T-helper 1 cell treated with Interleukin-12 subunit alpha and Interleukin-12 subunit beta and Interleukin-4 antibody, amounts not matched to agents 30 ng/mL and 1 ng/mL, for 36 hours (primary cell): Measurements from ENCODE around the gene RETREG1. TPM values are rescaled to one million over a fixed set of nuclear protein-coding genes. Genes with fewer than 3 reads are reported as not detected.
"Not testable (repeated sequence)": the region's sequence is repeated elsewhere in the genome, so short reads cannot be mapped to it uniquely, and the experiment has no call there.

Source experiments
- intact Hi-C: fragments of 100-400 bp; cut with micrococcal nuclease; formaldehyde crosslinking; loops from one replicate; pipeline ENCODE4 v1.15.1; 2024
- total RNA-seq: library from RNA; stranded (reverse); gene quantifications from 2 replicates; pipeline ENCODE4 v1.2.3, GENCODE V29; 2022

RETREG1 gene
- total RNA-seq, 1 donor from 2014 or later = 32.1 TPM

- intact Hi-C loops = no loop called here
Observed at GRCh38 chr5:16497546-16497945, 119.3 kb downstream of the RETREG1 start.

DNA sequence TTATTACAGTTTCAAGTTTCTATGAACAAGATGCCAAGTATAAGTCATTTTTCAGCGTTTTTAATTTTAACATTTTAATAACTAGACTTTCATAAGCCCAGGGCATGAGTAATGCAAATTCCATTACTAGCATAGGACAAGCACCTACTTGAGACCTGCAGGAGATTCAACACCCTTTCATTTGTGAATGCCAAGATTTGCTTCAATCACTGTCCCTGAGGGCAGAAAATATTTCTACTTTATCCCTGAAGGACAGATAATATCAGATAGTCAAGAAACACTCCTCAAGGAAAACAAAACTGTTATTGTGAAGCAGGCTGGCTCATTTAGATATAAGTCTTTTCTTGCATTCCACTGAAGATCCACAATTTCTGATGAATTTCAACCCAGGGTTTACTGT, 123.5 kb downstream of the RETREG1 start:
- intact Hi-C loops = no loop called here

DNA sequence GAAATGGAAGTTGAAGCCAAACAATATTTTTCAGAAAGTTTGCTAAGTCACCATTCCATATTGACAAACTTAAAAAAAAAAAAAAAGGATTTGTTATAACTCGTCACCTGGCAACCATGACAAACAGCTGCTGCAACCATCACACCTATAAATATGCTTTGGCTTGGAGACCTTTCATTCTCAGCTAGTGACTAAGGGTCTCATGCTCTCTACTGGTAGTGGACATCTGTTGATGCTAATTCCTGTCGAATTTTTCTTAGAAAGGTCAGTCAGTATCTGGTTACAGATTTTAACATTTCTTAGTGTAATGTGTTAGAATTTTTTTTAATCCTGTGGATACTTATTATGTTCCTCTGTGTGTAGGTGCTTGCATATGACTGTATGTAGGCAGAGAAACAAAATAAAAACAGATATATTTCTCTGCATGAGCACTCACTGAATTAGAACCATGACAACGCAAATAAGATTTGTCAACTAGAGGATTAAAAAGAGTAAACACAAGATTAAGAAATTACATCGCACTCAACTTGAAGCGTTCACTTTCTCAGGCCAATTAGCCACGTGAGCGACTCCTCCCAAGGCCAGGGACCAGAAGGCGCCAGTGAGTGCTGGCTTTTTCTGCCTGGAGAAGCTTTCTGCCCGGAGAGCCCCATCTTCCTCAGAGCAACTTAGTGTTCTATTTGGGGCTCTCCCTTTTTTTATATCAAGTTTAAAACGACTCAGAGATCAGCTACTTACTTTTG, 124.2 kb downstream of the RETREG1 start:
- intact Hi-C loops = no loop called here

- intact Hi-C loops = no loop called here
Observed at GRCh38 chr5:16490911-16491310, 125.9 kb downstream of the RETREG1 start.

- intact Hi-C loops = loop anchor here (1.0 to 2.0 kb wide), 4 partner anchors 61 to 700 kb away; no protein-coding TSS in a partner anchor
Observed at GRCh38 chr5:16489322-16489791, 127.4 kb downstream of the RETREG1 start.

DNA sequence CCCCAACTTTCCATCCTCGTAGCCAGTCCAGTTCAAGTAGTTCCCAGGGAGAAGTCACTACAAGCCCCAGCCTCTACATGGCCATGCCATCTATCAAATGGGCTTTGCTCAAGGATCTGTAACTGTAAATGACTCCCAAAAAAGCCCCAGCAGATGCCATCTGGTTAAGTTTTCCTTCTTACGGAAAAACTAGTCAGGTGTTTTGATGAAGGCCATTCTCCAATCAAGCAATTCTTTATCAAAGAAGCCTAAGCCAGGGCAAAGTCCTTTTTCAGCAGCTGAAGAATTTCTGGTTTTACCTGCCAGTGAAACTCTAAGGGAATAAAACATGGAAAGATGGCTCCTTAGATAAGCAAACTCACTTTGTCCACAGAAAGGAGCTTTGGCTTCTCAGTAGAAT, 129.3 kb downstream of the RETREG1 start:
- intact Hi-C loops = no loop called here

- intact Hi-C loops = no loop called here
Observed at GRCh38 chr5:16486711-16487111, 130.1 kb downstream of the RETREG1 start.

- intact Hi-C loops = no loop called here
Observed at GRCh38 chr5:16485656-16486055, 131.1 kb downstream of the RETREG1 start.

DNA sequence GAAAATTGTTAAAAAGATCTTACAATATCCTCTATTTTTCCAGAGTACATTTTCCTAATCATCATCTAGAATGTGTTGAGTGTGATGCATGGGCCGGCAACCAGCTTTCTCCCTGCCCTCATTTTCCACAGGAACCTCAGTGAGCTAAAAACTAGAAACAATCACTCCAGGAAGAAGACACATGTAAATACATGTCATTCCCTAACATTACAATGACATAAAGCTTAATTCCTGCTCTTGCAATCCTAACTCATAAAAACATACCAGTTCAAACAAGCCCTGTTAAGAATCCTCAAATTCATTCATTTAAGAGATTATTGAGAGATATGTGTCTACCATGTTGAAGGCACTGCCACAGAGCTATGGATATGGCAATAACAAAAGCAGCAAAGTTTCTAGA, 132.7 kb downstream of the RETREG1 start:
- intact Hi-C loops = no loop called here

GRCh38 chr5:16483361-16483760, 133.4 kb downstream of the RETREG1 start:
- intact Hi-C loops = no loop called here

DNA sequence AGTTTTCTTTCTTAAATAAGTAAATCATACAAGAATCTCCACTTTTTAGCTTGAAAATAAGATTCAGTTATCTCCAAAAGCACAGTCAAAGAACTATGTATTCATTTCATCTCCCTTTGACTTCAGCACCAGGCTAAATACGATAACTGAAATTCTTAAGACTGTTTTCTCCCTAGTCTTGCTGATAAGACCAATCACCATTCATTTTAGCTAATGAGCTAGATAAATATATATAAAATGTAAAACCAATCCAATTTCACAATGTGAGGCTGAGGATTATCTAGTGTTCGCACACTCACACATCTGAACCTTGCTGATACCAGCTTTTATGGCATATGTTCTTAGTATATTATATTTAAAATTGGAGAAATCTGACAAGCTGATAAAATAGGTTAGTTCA, 133.9 kb downstream of the RETREG1 start:
- intact Hi-C loops = no loop called here

DNA sequence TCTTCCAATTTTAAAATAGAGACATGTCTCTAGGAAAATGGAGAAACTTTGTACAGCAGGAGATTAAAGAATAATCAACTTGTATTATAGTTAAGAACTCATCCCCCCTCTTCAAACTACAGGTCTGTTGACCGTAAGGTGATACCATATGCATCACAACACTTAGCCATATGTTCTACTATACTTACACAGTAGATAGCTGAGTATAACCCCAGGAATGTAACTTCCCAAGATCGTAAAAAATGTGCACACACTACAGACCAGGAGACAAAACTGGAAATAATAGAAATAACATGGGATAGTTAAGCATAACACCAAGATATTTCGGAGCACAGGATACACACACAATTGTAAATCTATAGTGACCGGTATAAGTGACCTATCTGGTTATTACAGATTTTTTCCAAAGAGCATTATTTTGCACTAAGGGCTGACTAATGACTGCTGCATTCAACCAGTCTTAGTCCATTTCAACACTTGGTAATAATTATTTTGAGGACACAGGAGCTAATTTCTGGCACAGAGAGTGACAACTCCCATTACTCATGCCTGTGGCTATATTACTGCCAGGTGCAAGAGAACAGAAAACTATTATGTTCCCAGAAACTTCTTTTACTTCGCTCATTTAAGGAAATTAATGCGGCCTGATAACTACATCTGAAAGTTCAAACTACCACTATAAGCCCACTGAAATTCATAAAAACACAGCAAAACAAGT, 135.8 kb downstream of the RETREG1 start:
- intact Hi-C loops = no loop called here

GRCh38 chr5:16480144-16480543, 136.7 kb downstream of the RETREG1 start:
- intact Hi-C loops = no loop called here

- intact Hi-C loops = no loop called here
Observed at GRCh38 chr5:16477541-16477940, 139.3 kb downstream of the RETREG1 start.

- intact Hi-C loops = not testable (repeated sequence)
Observed at GRCh38 chr5:16476417-16476816, 140.4 kb downstream of the RETREG1 start.

- intact Hi-C loops = no loop called here
Observed at GRCh38 chr5:16471387-16471786, 145.4 kb downstream of the RETREG1 start.

- intact Hi-C loops = loop anchor here (5.0 to 10.0 kb wide), 3 partner anchors 470 to 1883 kb away; partner anchors contain the start of genes MYO10, OTULIN and OTULINL
Observed at GRCh38 chr5:16467363-16468219, 149.2 kb downstream of the RETREG1 start.

GRCh38 chr5:16465544-16466432, 151.0 kb downstream of the RETREG1 start, which contains the start of gene ZNF622:
ZNF622 (minus strand) TSS chr5:16465800; CDS start chr5:16465665, 135 bp downstream.
- intact Hi-C loops = loop anchor here (1.0 to 10.0 kb wide), 6 partner anchors 9 to 1881 kb away; partner anchors contain the start of genes MYO10, OTULIN and OTULINL

DNA sequence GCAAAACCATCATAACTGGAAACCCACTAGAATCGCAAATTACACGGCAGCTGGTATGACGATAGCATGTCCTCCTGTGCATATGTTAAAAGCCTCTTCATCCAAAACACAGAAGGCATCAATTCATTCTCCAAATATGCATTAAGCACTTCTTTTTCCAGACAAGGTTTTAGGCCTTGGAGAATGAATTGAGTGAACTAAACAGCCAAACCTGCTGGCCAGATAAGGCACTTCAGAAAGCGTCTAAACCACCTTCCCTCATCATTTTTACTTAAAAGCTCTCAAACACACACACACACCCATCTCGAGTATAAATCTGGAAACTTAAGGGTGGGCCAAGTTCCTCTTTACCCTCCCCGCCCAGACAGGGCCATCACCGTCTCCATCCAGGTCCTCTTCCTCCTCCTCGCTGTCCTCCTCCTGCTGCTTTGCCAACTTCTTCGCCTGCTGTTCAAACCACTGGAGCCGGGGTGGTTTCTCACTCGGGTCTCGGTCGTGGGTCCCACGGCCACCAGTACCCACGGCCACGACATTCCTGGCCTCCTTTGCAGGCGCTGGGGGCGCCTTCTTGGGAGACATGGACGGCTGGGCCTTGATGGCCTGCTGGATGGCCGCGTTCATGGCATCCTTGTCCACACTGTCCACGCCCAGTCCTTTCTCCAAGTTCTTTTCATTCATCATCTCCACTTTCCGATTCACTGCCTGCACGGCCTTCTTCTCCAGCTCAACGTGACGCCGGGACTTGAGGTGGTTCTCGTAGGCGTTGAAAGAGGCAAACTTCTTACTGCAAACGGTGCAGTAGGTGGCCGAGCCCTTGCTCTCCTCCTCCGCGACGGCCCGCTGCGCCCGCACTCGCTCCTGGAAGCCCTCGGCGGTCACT, 151.9 kb downstream of the RETREG1 start:
- intact Hi-C loops = loop anchor here (1.0 to 10.0 kb wide), 6 partner anchors 9 to 1880 kb away; partner anchors contain the start of genes MYO10, OTULIN and OTULINL
